Measurements from ENCODE around the gene POLR3E.

The POLR3E gene

DNA sequence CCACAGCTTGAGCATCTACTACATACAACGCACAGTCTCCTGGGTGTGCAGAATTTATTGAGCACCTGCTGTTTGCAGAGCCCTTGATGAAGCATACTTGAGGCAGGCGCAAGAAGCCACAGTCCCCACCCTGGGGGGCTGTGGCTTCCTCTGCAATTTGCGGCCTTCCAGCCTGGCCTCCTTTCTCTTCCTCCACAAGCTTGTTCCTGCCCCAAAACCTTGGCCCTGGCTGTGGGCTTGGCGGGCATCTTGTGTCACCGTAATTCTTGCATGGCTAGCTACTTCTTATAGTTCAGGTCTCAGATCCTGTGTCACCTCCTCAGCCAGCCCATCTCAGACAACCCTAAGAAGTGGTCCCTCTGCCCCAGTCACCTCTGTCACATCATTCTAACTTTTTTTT lies 43.9 kb upstream of the POLR3E start:
- 100% methylated on average over 5 of the region's 5 CpGs for WGBS
- H2BK15ac ChIP-seq (ENCODE audit: low read depth, poor library complexity, severe bottlenecking) = no peak overlapping the region
- no peak overlapping the region for H2AFZ ChIP-seq (ENCODE audit: low read depth, low read length)
- no peak overlapping the region for H2BK120ac ChIP-seq (ENCODE audit: low read depth, low read length)
- H3K14ac ChIP-seq (ENCODE audit: low read length in 2 of 2) = no peak overlapping the region
- H3K18ac ChIP-seq (ENCODE audit: low read depth in 1 of 2, low read length in 2 of 2) = no peak overlapping the region
- peaks cover 3% of the 10 kb centered on the region for H3K79me1 ChIP-seq (replicated peaks; ENCODE audit: low read length, poor library complexity, severe bottlenecking)
- no peaks in the 10 kb centered on the region for H3K4me1 ChIP-seq (ENCODE audit: control insufficient read depth, insufficient read depth, low read depth, low read length)
- H4K91ac ChIP-seq (ENCODE audit: low read length) = no peak overlapping the region
- no peak overlapping the region for H4K8ac ChIP-seq (ENCODE audit: low read length)
- no peaks in the 10 kb centered on the region for H3K27me3 ChIP-seq (ENCODE audit: control insufficient read depth in 1 of 2, insufficient read depth in 1 of 2, low read length in 2 of 2)
- no peak overlapping the region for H2BK12ac ChIP-seq (ENCODE audit: low read length in 2 of 2)
- no peak overlapping the region for H3K4ac ChIP-seq (ENCODE audit: low read depth in 1 of 2, low read length in 2 of 2)
- H3K4me2 ChIP-seq (ENCODE audit: low read length, poor library complexity, severe bottlenecking) = no peak overlapping the region
- H3K4me3 ChIP-seq (ENCODE audit: insufficient read depth in 1 of 2, low read depth in 1 of 2, low read length in 2 of 2) = no peak overlapping the region
- peak overlapping the region in 1 of 2 experiments; percentile 85 for H3K23ac ChIP-seq (ENCODE audit: low read length in 2 of 2)
- no peak overlapping the region for H3K27ac ChIP-seq (ENCODE audit: low read length, poor library complexity, severe bottlenecking)
- H3K36me3 ChIP-seq (ENCODE audit: control insufficient read depth in 1 of 2, insufficient read depth in 2 of 2, low read depth in 1 of 2, low read length in 2 of 2) = peaks cover 64 to 86% of the 10 kb centered on the region in 2 experiments
- H2AK5ac ChIP-seq (ENCODE audit: low read length, severe bottlenecking) = no peak overlapping the region
- H3K9me3 ChIP-seq (ENCODE audit: control insufficient read depth, low read length) = peaks cover 5% of the 10 kb centered on the region
- no peak for DNase-seq
- H2BK5ac ChIP-seq (ENCODE audit: low read depth, low read length, poor library complexity, severe bottlenecking) = no peak overlapping the region
- H3K9ac ChIP-seq (ENCODE audit: low read length) = no peak overlapping the region

- Histone ChIP-seq H3K27ac (ENCODE audit: low read length, poor library complexity, severe bottlenecking) (no peak overlapping the region), H2AK5ac (ENCODE audit: low read length, severe bottlenecking) (no peak overlapping the region), H2AFZ (ENCODE audit: low read depth, low read length) (no peak overlapping the region), H2BK5ac (ENCODE audit: low read depth, low read length, poor library complexity, severe bottlenecking) (no peak overlapping the region), H3K4me2 (ENCODE audit: low read length, poor library complexity, severe bottlenecking) (no peak overlapping the region), H2BK15ac (ENCODE audit: low read depth, poor library complexity, severe bottlenecking) (no peak overlapping the region), H4K91ac (ENCODE audit: low read length) (no peak overlapping the region), H2BK120ac (ENCODE audit: low read depth, low read length) (no peak overlapping the region), H3K4ac (ENCODE audit: low read depth in 1 of 2, low read length in 2 of 2) (no peak overlapping the region), H3K9me3 (ENCODE audit: control insufficient read depth, low read length) (peaks cover 5% of the 10 kb centered on the region), H3K14ac (ENCODE audit: low read length in 2 of 2) (no peak overlapping the region), H3K4me3 (ENCODE audit: insufficient read depth in 1 of 2, low read depth in 1 of 2, low read length in 2 of 2) (no peak overlapping the region), H3K9ac (ENCODE audit: low read length) (no peak overlapping the region), H3K18ac (ENCODE audit: low read depth in 1 of 2, low read length in 2 of 2) (no peak overlapping the region), H4K8ac (ENCODE audit: low read length) (no peak overlapping the region), H3K23ac (ENCODE audit: low read length in 2 of 2) (no peak overlapping the region), H3K36me3 (ENCODE audit: control insufficient read depth in 1 of 2, insufficient read depth in 2 of 2, low read depth in 1 of 2, low read length in 2 of 2) (peaks cover 65 to 93% of the 10 kb centered on the region in 2 experiments), H2BK12ac (ENCODE audit: low read length in 2 of 2) (no peak overlapping the region), H3K4me1 (ENCODE audit: control insufficient read depth, insufficient read depth, low read depth, low read length) (no peaks in the 10 kb centered on the region), H3K27me3 (ENCODE audit: control insufficient read depth in 1 of 2, insufficient read depth in 1 of 2, low read length in 2 of 2) (no peaks in the 10 kb centered on the region), H3K79me1 (replicated peaks; ENCODE audit: low read length, poor library complexity, severe bottlenecking) (peaks cover 3% of the 10 kb centered on the region)
- DNase-seq = no peak
- WGBS = 94% methylated on average over 1 of the region's 1 CpG
Measured at GRCh38 chr16:22255335-22255734, 41.9 kb upstream of the POLR3E start.

DNA sequence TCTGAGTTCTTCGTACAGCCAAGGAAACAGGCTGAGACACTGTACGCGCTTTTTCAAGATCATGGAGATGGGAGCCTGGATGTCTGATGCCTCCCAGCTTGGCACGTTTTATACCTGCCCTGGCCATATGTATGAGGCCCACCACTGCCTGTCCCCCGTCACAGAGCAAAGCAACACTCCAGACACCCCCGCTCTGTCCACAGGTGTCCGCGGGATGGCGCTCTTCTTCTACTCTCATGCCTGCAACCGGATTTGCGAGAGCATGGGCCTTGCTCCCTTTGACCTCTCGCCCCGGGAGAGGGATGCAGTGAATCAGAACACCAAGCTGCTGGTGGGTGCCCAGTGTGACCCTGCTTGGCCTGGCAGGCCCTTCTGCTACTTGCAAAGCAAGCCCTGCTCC lies 39.8 kb upstream of the POLR3E start:
- H4K91ac ChIP-seq (ENCODE audit: low read length) = no peak overlapping the region
- H3K23ac ChIP-seq (ENCODE audit: low read length in 2 of 2) = no peak overlapping the region
- no peak overlapping the region for H3K9ac ChIP-seq (ENCODE audit: low read length)
- no peak overlapping the region for H2AK5ac ChIP-seq (ENCODE audit: low read length, severe bottlenecking)
- no peak overlapping the region for H4K8ac ChIP-seq (ENCODE audit: low read length)
- peaks cover 5% of the 10 kb centered on the region for H3K9me3 ChIP-seq (ENCODE audit: control insufficient read depth, low read length)
- peaks cover 55 to 91% of the 10 kb centered on the region in 2 experiments for H3K36me3 ChIP-seq (ENCODE audit: control insufficient read depth in 1 of 2, insufficient read depth in 2 of 2, low read depth in 1 of 2, low read length in 2 of 2)
- DNase-seq = no peak
- H3K4me2 ChIP-seq (ENCODE audit: low read length, poor library complexity, severe bottlenecking) = no peak overlapping the region
- H2BK120ac ChIP-seq (ENCODE audit: low read depth, low read length) = no peak overlapping the region
- H3K4me1 ChIP-seq (ENCODE audit: control insufficient read depth, insufficient read depth, low read depth, low read length) = no peaks in the 10 kb centered on the region
- no peak overlapping the region for H2BK15ac ChIP-seq (ENCODE audit: low read depth, poor library complexity, severe bottlenecking)
- no peak overlapping the region for H3K14ac ChIP-seq (ENCODE audit: low read length in 2 of 2)
- peaks cover 3% of the 10 kb centered on the region for H3K79me1 ChIP-seq (replicated peaks; ENCODE audit: low read length, poor library complexity, severe bottlenecking)
- WGBS = 93% methylated on average over 13 of the region's 13 CpGs
- no peak overlapping the region for H3K27ac ChIP-seq (ENCODE audit: low read length, poor library complexity, severe bottlenecking)
- no peak overlapping the region for H3K18ac ChIP-seq (ENCODE audit: low read depth in 1 of 2, low read length in 2 of 2)
- H2BK12ac ChIP-seq (ENCODE audit: low read length in 2 of 2) = no peak overlapping the region
- H2BK5ac ChIP-seq (ENCODE audit: low read depth, low read length, poor library complexity, severe bottlenecking) = no peak overlapping the region
- no peak overlapping the region for H3K4ac ChIP-seq (ENCODE audit: low read depth in 1 of 2, low read length in 2 of 2)
- H3K4me3 ChIP-seq (ENCODE audit: insufficient read depth in 1 of 2, low read depth in 1 of 2, low read length in 2 of 2) = no peak overlapping the region
- H2AFZ ChIP-seq (ENCODE audit: low read depth, low read length) = no peak overlapping the region
- no peaks in the 10 kb centered on the region for H3K27me3 ChIP-seq (ENCODE audit: control insufficient read depth in 1 of 2, insufficient read depth in 1 of 2, low read length in 2 of 2)

- peaks cover 2% of the 10 kb centered on the region for H3K9me3 ChIP-seq (ENCODE audit: control insufficient read depth, low read length)
- H2AFZ ChIP-seq (ENCODE audit: low read depth, low read length) = no peak overlapping the region
- no peak overlapping the region for H3K14ac ChIP-seq (ENCODE audit: low read length in 2 of 2)
- no peak overlapping the region for H3K4me3 ChIP-seq (ENCODE audit: insufficient read depth in 1 of 2, low read depth in 1 of 2, low read length in 2 of 2)
- H3K27me3 ChIP-seq (ENCODE audit: control insufficient read depth in 1 of 2, insufficient read depth in 1 of 2, low read length in 2 of 2) = no peaks in the 10 kb centered on the region
- H3K9ac ChIP-seq (ENCODE audit: low read length) = no peak overlapping the region
- no peaks in the 10 kb centered on the region for H3K4me1 ChIP-seq (ENCODE audit: control insufficient read depth, insufficient read depth, low read depth, low read length)
- no peak overlapping the region for H3K18ac ChIP-seq (ENCODE audit: low read depth in 1 of 2, low read length in 2 of 2)
- no peak overlapping the region for H2BK12ac ChIP-seq (ENCODE audit: low read length in 2 of 2)
- no peak overlapping the region for H2AK5ac ChIP-seq (ENCODE audit: low read length, severe bottlenecking)
- no peak overlapping the region for H3K27ac ChIP-seq (ENCODE audit: low read length, poor library complexity, severe bottlenecking)
- H3K23ac ChIP-seq (ENCODE audit: low read length in 2 of 2) = no peak overlapping the region
- no peak overlapping the region for H2BK120ac ChIP-seq (ENCODE audit: low read depth, low read length)
- H4K8ac ChIP-seq (ENCODE audit: low read length) = no peak overlapping the region
- H3K36me3 ChIP-seq (ENCODE audit: control insufficient read depth in 1 of 2, insufficient read depth in 2 of 2, low read depth in 1 of 2, low read length in 2 of 2) = peaks cover 56 to 84% of the 10 kb centered on the region in 2 experiments
- no peak overlapping the region for H2BK5ac ChIP-seq (ENCODE audit: low read depth, low read length, poor library complexity, severe bottlenecking)
- H2BK15ac ChIP-seq (ENCODE audit: low read depth, poor library complexity, severe bottlenecking) = no peak overlapping the region
- no peaks in the 10 kb centered on the region for H3K79me1 ChIP-seq (replicated peaks; ENCODE audit: low read length, poor library complexity, severe bottlenecking)
- no peak overlapping the region for H3K4me2 ChIP-seq (ENCODE audit: low read length, poor library complexity, severe bottlenecking)
- no peak for DNase-seq
- H4K91ac ChIP-seq (ENCODE audit: low read length) = no peak overlapping the region
- 97% methylated on average over 3 of the region's 3 CpGs for WGBS
- H3K4ac ChIP-seq (ENCODE audit: low read depth in 1 of 2, low read length in 2 of 2) = no peak overlapping the region
Measured at GRCh38 chr16:22260490-22260889, 36.7 kb upstream of the POLR3E start.
